Breast epithelium (tissue), 4 donors: ENCODE measurements around the gene FBLN2. TPM values are rescaled to one million over a fixed set of nuclear protein-coding genes. Genes with fewer than 3 reads are reported as not detected.

ENCODE experiments used
- DNase-seq, 2 donors: peaks; one replicate each; pipeline ENCODE4 v3.0.0-alpha.2; 2019; ENCODE audit warnings: low spot score in 2 of 2
- H3K27ac ChIP-seq, 2 donors: fragments of 200-600 bp; sonication (generic) in 1 of 2; one replicate each; pipeline ENCODE4 v1.5.1; 2016 to 2019; ENCODE audit warnings: mild to moderate bottlenecking in 1 of 2
- H3K27me3 ChIP-seq, 2 donors: fragments of 200-600 bp; sonication (generic) in 1 of 2; one replicate each; pipeline versions ENCODE4 v1.5.1 to v1.6.0; 2017 to 2019; ENCODE audit warnings: control low read depth in 1 of 2, mild to moderate bottlenecking in 1 of 2
- H3K36me3 ChIP-seq: fragments of 200-600 bp; one replicate; pipeline ENCODE4 v1.5.1; 2019
- H3K4me1 ChIP-seq, 2 donors: fragments of 200-600 bp; sonication (generic); one replicate each; pipeline ENCODE4 v1.5.1; 2016 to 2019; ENCODE audit warnings: control low read depth in 1 of 2
- H3K4me3 ChIP-seq, 3 donors: fragments of 200-600 bp; sonication (generic); 1 replicate in 2 of 3; 2 replicates in 1 of 3; pipeline ENCODE4 v1.5.1; 2016 to 2019; ENCODE audit warnings: mild to moderate bottlenecking in 3 of 3, moderate library complexity in 2 of 3
- H3K9me3 ChIP-seq, 2 donors: fragments of 200-600 bp; sonication (generic) in 1 of 2; one replicate each; pipeline ENCODE4 v1.5.1; 2016 to 2019; ENCODE audit warnings: control low read depth in 1 of 2
- POLR2A ChIP-seq: fragments of 450-650 bp; IDR thresholded peaks from one replicate; pipeline ENCODE4 v1.6.1; 2016; ENCODE audit warnings: antibody characterized with exemption, mild to moderate bottlenecking, moderate library complexity
- POLR2AphosphoS5 ChIP-seq, 3 donors: sonication (generic); formaldehyde crosslinking; IDR thresholded peaks; one replicate each; pipeline ENCODE4 v1.6.1; 2017; ENCODE audit warnings: antibody characterized with exemption in 3 of 3
- intact Hi-C: fragments of 100-400 bp; cut with DNase I; formaldehyde crosslinking; loops from one replicate; pipeline ENCODE4 v1.15.1; 2023; ENCODE audit warnings: low total_unique reads
- total RNA-seq, 3 donors: library from RNA; depleted of rRNA; stranded (reverse); fragments of >200 nt; gene quantifications; one replicate each; pipeline ENCODE4 v1.1.0, GENCODE V29; 2016
- TF ChIP-seq, protein P1 (sequence below), 3 donors: fragments of 450-650 bp; IDR thresholded peaks; one replicate each; pipeline ENCODE4 v1.5.1; 2016 to 2017; ENCODE audit warnings: antibody characterized with exemption in 3 of 3, mild to moderate bottlenecking in 3 of 3, moderate library complexity in 3 of 3

Gene FBLN2
- total RNA-seq, 3 donors from 2014 or later, result 43.5 to 663 (median 81.3) TPM

DNA sequence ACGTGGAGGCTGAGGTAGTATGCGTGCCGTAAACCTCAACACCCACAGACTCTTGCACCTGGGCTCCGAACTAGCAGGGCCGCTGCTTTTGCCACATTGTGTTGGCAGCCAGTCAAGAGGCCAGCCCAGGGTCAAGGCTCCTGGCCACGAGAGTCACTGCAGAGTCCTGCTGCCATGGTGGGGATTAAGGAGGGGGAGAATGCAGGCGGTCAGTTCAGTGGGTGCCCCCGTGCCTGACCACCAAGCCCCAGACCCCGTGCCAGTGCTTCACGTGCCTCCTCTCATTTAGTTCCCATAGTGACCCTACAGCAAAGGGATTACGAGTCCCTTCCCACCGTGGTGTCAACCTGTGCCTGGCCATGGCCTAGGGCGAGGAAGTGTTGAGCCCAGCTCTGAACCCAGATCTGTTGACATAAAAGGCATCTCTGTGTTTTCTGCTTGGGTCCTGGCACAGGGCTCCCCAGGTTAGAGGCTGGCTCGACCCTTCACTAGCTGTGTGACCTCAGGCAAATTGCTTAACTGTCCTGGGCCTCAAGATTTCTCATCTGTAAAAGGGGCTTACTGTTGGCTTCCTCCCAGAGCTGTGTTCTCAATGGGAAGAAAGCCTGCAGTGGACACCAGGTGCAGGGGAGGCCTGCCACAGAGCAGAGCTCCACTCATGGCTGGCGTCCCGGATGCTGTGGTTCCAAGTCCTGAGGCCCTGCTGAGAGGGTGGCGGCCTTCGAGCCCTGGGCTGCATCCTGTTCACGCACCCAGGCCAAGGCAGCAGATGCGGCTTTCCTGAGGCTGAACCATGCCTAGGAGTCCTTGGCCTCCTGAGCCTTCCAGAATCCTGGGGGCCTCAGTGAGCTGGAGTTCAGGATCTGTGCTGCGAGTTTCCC, 32.8 kb downstream of the FBLN2 start:
- no peak for DNase-seq
- Histone ChIP-seq H3K27me3 (no peaks in the 10 kb centered on the region), H3K27ac (no peak overlapping the region), H3K4me1 (no peaks in the 10 kb centered on the region), H3K9me3 (no peaks in the 10 kb centered on the region), H3K4me3 (no peak overlapping the region), H3K36me3 (no peaks in the 10 kb centered on the region)
- TF ChIP-seq POLR2A (no peak), POLR2AphosphoS5 (IDR thresholded peaks at IDR 0.05) (no peak)
- TF ChIP-seq, protein P1, sequence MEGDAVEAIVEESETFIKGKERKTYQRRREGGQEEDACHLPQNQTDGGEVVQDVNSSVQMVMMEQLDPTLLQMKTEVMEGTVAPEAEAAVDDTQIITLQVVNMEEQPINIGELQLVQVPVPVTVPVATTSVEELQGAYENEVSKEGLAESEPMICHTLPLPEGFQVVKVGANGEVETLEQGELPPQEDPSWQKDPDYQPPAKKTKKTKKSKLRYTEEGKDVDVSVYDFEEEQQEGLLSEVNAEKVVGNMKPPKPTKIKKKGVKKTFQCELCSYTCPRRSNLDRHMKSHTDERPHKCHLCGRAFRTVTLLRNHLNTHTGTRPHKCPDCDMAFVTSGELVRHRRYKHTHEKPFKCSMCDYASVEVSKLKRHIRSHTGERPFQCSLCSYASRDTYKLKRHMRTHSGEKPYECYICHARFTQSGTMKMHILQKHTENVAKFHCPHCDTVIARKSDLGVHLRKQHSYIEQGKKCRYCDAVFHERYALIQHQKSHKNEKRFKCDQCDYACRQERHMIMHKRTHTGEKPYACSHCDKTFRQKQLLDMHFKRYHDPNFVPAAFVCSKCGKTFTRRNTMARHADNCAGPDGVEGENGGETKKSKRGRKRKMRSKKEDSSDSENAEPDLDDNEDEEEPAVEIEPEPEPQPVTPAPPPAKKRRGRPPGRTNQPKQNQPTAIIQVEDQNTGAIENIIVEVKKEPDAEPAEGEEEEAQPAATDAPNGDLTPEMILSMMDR (IDR thresholded peaks at IDR 0.05), result no peak
- intact Hi-C loops, result no loop called here

DNA sequence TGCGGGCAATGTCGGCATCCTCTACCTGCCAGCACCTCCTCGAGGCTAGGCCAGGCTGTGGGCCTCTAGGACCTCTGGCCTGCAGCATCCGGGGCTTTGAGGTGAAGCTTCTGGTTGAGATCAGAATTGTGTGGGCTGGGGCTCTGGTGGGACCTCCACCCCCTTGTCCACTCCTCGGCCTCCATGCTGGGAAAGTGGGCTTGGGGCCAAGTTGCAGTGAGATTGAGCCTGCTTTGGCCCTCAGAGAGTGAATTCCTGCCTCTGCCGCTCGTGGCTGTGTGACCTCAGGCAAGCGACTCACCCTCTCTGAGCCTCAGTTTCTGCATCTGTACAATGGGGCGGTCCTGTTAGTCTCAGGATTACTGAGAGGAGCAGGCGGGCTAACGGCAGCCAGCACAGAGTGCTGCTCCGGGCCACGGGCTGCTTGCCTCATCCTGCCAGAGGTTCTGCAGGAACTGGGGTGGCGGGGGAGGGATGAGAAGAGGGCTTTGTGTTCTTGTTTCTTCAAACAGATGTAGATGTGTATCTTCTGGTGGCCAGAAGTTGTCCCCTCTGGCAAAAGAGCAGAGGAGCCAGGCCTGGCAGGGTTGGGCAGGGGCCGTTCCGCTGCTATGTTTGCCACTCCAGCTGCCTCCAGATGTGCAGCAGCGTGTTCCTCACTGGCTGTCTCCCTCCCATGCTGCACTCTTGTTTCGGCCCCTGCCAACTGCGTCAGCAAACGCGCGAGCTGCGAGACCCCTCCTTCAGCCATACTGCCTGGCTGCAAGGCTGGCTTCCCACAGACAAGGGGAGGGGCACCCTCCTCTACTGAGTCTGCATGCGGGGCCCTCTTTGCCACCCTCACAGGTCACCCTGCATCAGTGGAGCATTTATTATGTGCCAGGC, 33.7 kb downstream of the FBLN2 start:
- no peaks in the 10 kb centered on the region for H3K27me3 ChIP-seq
- H3K27ac ChIP-seq, result no peak overlapping the region
- intact Hi-C loops, result no loop called here
- TF ChIP-seq POLR2A (no peak), POLR2AphosphoS5 (IDR thresholded peaks at IDR 0.05) (no peak)
- TF ChIP-seq, protein P1 (IDR thresholded peaks at IDR 0.05), result no peak
- no peak for DNase-seq
- H3K36me3 ChIP-seq, result no peaks in the 10 kb centered on the region
- no peak overlapping the region for H3K4me3 ChIP-seq
- no peaks in the 10 kb centered on the region for H3K9me3 ChIP-seq
- H3K4me1 ChIP-seq, result no peaks in the 10 kb centered on the region

DNA sequence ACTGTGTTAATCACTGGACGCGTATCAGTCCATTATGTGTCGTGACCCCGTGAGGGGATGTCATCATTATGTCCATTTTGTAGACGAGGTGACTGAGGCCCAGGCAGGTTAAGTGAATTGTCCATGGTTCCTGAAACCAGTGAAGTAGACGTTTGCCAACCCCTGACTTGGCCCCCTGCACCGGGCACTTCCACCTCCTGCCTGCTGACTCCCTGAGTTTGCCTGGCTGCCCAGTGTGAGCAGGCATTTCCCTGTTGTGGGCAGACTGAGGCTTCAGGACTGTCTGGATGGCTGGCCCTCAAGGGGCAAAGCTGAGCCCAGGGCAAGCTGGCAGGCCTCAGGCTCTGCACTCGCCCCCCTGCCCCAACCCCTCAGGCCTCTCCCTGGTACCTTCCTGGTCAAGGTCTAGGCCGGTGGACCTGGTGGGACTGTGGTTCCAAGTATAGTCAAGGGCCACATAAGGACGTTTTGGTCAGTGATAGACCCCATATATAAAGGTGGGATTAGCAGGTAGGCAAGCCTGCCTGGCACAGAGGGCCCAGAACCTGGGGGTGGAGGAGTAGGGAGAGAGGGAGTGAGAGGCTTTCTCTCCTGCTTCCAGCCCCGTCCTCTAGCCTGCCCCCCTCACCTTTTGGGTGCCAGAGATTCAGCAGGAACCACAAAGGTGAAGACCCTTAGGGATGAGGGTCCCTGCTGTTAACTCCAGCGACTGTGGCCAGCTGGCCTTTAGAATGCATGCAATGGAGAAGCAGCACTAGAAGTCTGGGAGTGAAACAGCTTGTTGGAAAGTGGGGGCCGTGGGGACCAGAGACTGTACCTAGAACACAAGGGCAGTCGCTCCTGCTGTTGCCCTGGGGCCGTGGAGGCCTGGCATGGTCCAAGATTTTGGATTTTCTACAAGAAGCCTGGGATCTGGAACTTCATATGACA, 34.6 kb downstream of the FBLN2 start:
- H3K4me3 ChIP-seq, result no peak overlapping the region
- TF ChIP-seq, protein P1 (IDR thresholded peaks at IDR 0.05), result no peak
- TF ChIP-seq POLR2AphosphoS5 (IDR thresholded peaks at IDR 0.05) (no peak), POLR2A (no peak)
- H3K27me3 ChIP-seq, result no peaks in the 10 kb centered on the region
- H3K27ac ChIP-seq, result no peak overlapping the region
- intact Hi-C loops, result no loop called here
- H3K9me3 ChIP-seq, result no peaks in the 10 kb centered on the region
- no peaks in the 10 kb centered on the region for H3K4me1 ChIP-seq
- no peaks in the 10 kb centered on the region for H3K36me3 ChIP-seq
- DNase-seq, result no peak

DNA sequence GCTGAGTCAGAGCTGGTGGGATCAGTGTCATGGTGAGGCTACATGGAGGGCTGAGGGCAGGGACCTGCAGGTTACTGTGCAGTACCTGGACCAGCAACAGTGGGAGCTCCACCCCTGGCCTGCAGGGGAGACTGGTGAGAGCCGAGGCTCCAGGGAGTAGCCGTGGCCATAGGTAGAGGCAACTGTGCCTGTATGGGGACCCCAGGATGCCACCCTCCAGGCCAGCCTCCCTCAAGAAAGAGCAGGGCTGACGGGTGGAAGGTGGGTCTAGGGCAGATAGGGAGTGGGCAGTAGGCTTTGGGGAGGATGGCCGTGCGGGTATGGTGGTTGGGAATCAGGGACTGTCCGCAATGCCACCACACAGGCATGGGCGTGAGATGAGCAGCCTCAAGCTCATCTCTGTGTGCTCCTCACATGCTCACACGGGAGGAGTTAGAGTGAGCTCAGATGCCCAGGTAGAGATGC, 35.5 kb downstream of the FBLN2 start:
- no peaks in the 10 kb centered on the region for H3K27me3 ChIP-seq
- H3K4me1 ChIP-seq, result no peaks in the 10 kb centered on the region
- TF ChIP-seq, protein P1 (IDR thresholded peaks at IDR 0.05), result no peak
- H3K27ac ChIP-seq, result no peak overlapping the region
- no peak overlapping the region for H3K4me3 ChIP-seq
- intact Hi-C loops, result no loop called here
- H3K36me3 ChIP-seq, result no peaks in the 10 kb centered on the region
- DNase-seq, result no peak
- H3K9me3 ChIP-seq, result no peaks in the 10 kb centered on the region
